GM12891 (cell line): ENCODE measurements around the gene SMIM35.
"Not testable (repeated sequence)": the region's sequence is repeated elsewhere in the genome, so short reads cannot be mapped to it uniquely, and the experiment has no call there.

ENCODE experiments used
- DNase-seq: peaks from one replicate; pipeline ENCODE4 v3.0.0; 2011; ENCODE audit warnings: low spot score; ENCODE audit not compliant: insufficient read length
- FAIRE-seq: peaks from 2 replicates; lab custom pipeline; 2011; peaks lifted over from hg19 to GRCh38; lab: Jason Lieb, UNC
- PAX5 ChIP-seq: IDR thresholded peaks from 2 replicates; pipeline ENCODE4 v1.6.1; 2011; ENCODE audit warnings: low read length, moderate library complexity, mild to moderate bottlenecking; ENCODE audit not compliant: insufficient read depth, severe bottlenecking
- POLR2A ChIP-seq: IDR thresholded peaks from 2 replicates; pipeline ENCODE4 v1.6.1; 2011; ENCODE audit warnings: low read depth, low read length, control low read depth
- POLR2AphosphoS5 ChIP-seq: IDR thresholded peaks from 2 replicates; pipeline ENCODE4 v1.6.1; 2011; ENCODE audit warnings: low read depth, low read length, control low read depth
- POU2F2 ChIP-seq: IDR thresholded peaks from 2 replicates; pipeline ENCODE4 v1.6.1; 2011; ENCODE audit warnings: low read depth, mild to moderate bottlenecking, control low read depth, low read length, moderate library complexity
- SPI1 ChIP-seq: IDR thresholded peaks from 2 replicates; pipeline ENCODE4 v1.6.1; 2011; ENCODE audit warnings: low read depth, low read length, control low read depth
- TAF1 ChIP-seq: IDR thresholded peaks from 2 replicates; pipeline ENCODE4 v1.6.1; 2011; ENCODE audit warnings: low read depth, low read length, control low read depth

SMIM35 gene

DNA sequence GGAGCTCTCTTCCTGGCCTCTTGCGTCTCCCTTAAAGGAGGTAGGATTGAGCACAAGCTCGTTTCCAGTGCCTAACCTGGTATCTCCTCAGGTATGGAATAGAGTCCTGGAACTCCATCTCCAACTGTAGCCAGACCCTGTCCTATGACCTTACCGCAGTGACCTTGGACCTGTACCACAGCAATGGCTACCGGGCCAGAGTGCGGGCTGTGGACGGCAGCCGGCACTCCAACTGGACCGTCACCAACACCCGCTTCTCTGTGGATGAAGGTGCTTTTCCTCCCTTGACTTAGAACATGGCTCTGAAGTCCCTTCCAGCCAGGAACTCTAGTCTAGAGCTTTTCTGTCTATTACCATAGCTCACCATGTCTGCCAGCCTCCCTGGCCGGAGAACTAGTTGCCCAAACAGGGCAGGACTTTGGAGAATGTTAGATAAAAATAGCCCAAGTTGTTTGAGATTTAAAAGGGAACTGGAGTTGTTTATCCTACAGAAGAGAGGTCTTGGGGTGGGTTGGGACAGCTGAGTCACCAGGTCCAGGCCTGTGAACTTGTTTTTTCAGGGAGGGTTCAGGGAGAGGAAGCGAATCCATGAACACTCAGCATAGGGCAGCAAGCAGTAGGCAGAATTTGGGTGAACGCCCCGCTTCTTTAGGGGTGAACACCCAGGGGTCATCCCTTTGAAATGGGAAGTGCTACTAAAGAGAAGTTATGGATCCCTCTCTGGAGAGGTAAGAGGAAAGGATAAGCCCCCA is 97.2 kb downstream of the SMIM35 start:
- no peak for FAIRE-seq
- no peak for DNase-seq
- no peak for TF ChIP-seq PAX5
- TF ChIP-seq TAF1 = no peak
- TF ChIP-seq POU2F2 = no peak
- TF ChIP-seq POLR2A = no peak
- TF ChIP-seq POLR2AphosphoS5 = no peak
- no peak for TF ChIP-seq SPI1

DNA sequence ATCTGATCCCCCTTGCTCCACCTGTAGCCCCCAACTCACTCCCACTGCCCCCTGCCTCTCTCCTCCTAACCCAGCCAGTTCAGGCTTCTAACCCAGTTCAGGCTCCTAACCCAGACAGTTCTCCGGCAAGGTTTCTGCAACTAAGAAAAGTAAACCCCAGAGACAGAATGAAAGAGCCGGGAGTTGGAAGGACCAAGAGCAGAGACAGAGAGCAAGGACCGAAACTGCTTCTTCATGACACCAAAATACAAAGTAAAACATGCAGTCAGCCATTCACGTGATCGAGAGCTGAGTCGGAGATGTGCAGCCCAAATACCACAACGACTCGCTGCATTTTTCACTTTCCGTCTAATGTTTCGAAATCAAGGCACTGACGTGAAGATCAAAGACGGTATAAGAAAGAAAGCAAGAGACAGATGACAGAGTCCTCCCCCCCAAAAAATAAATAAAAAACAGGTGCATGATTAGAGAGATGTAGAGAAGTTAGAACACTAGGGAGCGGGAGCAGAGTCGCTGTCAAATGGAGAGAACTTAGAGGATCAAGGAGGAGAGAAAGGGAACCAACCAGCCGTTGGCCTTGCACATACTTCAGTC is 99.7 kb downstream of the SMIM35 start:
- peak; percentile 59 for DNase-seq
- TF ChIP-seq TAF1 = 0 out of 2 replicates have a peak, but pooled peaks have one; percentile 48
- TF ChIP-seq SPI1 = no peak
- TF ChIP-seq POU2F2 = peak; percentile 24; the same call in 1 of the 2 replicates
- peak; percentile 95 for FAIRE-seq

DNA sequence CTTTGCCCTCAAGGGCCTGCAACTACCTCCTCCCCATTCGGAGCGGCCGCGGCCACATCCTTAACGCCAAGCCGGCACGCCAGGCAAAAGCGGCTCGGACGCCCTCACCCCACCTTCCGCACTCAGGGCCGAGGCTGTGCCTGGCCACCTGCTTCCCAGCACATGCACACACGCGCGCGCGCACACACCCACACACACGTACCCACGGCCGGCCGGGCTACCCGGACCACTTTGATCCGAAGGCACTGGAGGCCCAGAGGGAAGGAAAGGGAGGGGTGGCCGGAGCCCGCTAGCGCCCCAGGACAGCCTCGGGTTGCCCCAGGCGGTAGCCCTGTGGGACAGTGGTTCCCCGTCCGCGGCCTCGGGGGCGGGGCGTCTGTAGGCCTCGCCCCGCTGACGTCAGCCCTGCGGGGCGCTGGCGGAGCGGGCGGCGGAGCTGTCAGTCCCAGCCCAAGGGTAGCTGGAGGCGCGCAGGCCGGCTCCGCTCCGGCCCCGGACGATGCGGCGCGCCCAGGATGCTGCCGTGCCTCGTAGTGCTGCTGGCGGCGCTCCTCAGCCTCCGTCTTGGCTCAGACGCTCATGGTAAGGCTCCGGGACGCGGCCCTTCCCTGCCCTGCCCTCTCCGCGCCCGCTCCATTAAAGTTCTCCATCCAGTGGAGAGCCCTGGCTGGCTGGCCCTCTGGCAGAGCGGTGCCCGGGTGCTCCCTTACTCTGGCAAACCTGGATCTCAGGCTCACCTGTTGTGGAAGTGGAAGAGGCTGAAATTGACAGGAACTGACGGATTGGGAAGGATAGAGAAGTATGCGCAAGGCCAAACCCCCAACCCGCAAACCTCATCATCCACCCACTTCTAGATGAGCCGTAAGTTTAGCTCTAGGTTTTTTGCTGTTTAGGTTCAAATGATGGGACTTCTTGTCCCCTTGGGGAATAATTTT is 100.5 kb downstream of the SMIM35 start, which contains the start of gene IL10RA:
Gene IL10RA (plus strand): TSS at position 442 of the 935 bp plus-strand sequence. CDS start 74 bp downstream, at position 516.
- TF ChIP-seq POLR2A (peak; percentile 93), TAF1 (peak; percentile 92), POU2F2 (peak; percentile 48), PAX5 (no peak), POLR2AphosphoS5 (peak; percentile 90), SPI1 (no peak)
- FAIRE-seq (peak; percentile 99), DNase-seq (peak; percentile 92)

DNA sequence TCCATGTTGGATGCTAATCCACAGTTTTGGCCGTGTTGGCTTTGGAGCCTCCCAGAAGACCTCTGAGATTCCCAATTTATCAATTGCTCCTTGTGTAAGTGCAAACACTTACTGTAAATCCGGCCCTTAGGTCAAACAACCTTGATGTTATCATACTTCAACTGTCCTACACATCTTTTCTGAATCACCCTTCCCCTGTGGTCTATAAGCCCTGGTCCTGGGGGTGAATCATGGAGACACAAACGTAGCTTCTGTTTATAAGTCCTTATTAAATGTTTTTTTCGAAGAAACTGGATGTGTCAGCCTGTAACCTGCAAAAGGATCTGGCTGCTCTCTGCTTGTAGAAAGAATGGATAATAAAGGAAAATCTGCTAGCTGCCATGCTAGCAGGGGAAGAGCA is 102.3 kb downstream of the SMIM35 start:
- no peak for FAIRE-seq
- DNase-seq = no peak
- TF ChIP-seq POLR2A = no peak
- TF ChIP-seq SPI1 = no peak
- TF ChIP-seq POU2F2 = no peak
- TF ChIP-seq TAF1 = no peak
- no peak for TF ChIP-seq POLR2AphosphoS5
- no peak for TF ChIP-seq PAX5

DNA sequence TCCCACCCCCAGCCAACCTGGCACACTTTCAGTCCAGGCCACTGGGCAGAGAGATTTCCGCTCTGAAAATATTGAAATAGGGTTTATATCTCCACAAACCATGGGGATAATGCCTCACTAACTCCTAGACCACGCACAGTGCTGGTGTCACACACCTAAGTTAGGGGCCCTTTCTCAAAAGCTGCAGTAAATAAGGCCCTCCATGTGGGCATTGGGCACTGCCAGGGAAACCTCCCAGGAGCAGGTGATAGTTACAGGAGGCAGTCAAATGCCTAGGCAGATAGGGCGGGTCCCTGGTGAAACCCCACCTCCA is 103.6 kb downstream of the SMIM35 start:
- DNase-seq = no peak
- TF ChIP-seq POLR2AphosphoS5 (no peak), SPI1 (no peak), POU2F2 (no peak), TAF1 (no peak), PAX5 (no peak), POLR2A (no peak)
- no peak for FAIRE-seq

DNA sequence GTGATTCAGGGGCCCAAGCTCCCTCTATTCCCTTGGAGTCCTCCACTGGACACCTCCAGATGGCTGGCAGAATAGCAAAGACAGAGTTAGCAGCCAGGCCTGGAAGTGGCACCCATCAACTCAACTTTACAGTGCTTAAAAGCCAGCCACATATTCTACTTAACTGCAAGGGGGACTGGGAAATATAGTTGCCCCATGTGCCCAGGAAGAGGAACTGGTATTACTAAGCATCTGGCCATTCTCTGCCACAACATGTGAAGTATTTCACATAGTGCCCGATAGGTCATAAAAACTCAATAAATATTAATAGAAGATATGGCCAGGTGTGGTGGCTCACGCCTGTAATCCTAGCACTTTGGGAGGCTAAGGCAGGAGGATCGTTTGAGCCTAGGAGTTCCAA is 106.0 kb downstream of the SMIM35 start:
- TF ChIP-seq POU2F2 (no peak), TAF1 (no peak), SPI1 (no peak), POLR2A (no peak), POLR2AphosphoS5 (no peak), PAX5 (no peak)
- FAIRE-seq = no peak

DNA sequence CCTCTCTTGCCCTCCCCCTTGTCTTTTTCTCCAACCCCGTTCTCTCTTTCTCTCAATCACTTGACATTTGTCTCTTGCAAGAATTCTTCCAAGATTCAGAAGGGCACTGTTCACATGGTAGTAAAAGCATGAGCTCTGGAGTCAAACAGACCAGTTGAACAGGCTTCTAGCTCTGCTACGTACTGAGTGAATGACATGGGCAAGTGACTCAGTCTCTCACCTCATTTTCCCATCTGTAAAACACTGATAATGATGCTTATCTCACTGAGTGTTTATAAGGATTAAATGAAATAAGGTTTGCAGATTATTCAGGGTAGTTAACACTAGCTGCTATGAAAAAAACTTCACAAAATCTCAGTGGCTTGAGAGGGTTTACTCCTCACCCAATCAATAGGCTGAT is 106.5 kb downstream of the SMIM35 start:
- FAIRE-seq (no peak), DNase-seq (no peak)
- TF ChIP-seq PAX5 = no peak
- no peak for TF ChIP-seq POLR2A

More for the DNA sequence above, 106.0 kb downstream of the SMIM35 start:
- DNase-seq = no peak

DNA sequence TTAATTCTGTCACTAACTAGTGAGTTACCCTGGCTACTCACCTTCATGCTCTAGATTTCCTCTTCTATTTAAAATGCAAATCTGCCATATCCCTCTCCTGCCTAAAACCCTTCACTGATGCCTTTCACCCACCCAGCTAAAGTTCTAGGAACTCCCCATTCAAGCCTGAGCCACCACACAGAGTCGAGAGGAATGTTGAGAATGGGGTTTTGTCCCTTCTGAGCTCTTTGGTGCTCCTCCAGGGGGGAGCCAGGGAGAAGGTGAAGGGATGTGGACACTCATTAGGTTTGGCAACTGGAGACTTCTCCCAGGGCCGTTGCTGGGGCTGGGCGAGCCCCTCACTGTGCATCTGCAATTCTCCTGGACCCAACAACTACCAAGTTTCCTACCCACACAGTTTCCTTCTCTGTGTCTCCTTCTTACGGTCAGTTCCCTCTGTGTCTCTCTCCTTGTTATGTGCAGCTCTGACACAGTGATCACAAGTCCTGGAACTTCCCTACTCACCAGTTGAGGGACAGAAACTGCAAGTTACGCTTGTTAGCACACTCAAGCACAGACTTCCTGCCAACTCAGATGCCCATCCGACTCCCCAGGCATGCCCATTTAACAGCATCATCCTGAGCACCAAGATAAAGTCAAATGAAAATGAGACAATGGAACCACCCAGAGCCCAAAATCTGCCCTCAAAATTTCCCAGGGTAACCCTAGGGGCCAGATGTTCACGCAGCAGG is 107.1 kb downstream of the SMIM35 start:
- no peak for TF ChIP-seq POU2F2
- no peak for TF ChIP-seq POLR2AphosphoS5
- no peak for TF ChIP-seq TAF1
- TF ChIP-seq POLR2A = no peak
- TF ChIP-seq PAX5 = no peak
- TF ChIP-seq SPI1 = no peak
- no peak for DNase-seq
- FAIRE-seq = peak; percentile 84

DNA sequence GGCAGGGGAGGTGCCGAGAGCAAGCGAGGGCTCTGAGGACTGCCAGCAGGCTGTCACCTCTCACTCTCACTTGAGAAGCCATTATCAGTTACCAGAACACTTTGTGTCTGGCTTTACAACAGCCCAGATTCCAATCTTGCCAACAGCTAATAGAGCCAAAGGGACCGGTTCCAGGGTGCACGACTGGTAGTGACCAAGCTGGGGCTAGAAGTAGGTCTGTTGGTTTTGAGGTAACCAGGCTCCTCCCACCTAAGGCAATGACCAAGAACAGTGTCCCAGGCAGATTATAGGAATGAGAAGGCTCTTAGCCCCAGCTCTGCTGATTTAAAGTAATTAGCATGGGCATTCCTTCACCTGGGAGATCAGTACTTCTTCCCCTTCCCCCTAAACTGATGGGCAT is 107.8 kb downstream of the SMIM35 start:
- no peak for DNase-seq
- no peak for TF ChIP-seq SPI1
- no peak for TF ChIP-seq POU2F2
- no peak for TF ChIP-seq PAX5
- TF ChIP-seq POLR2A = no peak
- TF ChIP-seq TAF1 = no peak
- no peak for TF ChIP-seq POLR2AphosphoS5
- no peak for FAIRE-seq

DNA sequence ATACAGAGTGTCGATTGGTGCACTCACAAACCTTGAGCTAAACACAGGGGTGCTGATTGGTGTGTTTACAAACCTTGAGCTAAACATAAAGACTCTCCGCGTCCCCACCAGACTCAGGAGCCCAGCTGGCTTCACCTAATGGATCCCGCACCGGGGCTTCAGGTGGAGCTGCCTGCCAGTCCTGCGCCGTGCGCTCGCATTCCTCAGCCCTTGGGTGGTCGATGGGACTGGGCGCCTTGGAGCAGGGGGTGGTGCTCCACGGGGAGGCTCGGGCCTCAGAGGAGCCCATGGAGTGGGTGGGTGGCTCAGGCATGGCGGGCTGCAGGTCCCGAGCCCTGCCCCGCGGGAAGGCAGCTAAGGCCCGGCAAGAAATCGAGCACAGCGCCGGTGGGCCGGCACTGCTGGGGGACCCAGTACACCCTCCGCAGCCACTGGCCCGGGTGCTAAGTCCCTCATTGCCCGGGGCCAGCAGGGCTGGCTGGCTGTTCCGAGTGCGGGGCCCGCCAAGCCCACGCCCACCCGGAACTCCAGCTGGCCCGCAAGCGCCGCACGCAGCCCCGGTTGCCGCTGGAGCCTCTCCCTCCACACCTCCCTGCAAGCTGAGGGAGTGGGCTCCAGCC is 108.4 kb downstream of the SMIM35 start:
- not testable (repeated sequence) for DNase-seq, FAIRE-seq

DNA sequence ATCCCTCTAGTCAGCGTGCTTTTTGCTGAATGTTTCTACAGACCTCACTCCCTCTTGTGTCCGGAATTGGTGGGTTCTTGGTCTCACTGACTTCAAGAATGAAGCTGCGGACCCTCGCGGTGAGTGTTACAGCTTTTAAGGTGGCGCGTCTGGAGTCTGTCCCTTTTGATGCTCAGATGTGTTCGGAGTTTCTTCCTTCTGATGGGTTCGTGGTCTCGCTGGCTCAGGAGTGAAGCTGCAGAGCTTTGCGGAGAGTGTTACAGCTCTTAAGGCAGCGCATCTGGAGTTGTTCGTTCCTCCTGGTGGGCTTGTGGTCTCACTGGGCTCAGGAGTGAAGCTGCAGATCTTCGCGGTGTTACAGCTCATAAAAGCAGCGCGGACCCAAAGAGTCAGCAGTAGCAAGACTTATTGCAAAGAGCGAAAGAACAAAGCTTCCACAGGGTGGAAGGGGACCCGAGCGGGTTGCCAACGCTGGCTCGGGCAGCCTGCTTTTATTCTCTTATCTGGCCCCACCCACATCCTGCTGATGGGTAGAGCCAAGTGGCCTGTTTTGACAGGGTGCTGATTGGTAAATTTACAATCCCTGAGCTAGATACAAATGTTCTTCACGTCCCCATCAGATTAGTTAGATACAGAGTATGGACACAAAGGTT is 109.0 kb downstream of the SMIM35 start:
- DNase-seq, FAIRE-seq: not testable (repeated sequence)
